Measurements from ENCODE around the gene GPAM.

The GPAM gene

DNA sequence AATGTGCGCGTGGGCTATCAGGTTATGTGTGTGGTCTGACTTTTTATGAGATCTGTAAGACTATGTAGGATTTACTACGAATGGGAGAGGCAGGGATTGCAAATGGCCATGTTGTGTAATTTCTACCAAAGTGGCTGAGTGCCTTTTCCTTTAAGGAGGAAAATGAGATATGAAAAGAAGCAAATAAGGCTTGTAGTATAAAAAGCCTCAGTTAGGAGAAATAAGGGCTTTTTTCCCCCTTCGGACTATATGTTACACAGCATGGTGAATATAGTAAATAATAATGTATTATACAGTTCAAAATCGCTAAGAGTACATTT is 447 bp upstream of the GPAM start:
- H3K9me3 ChIP-seq (ENCODE audit: insufficient read depth, low read length, severe bottlenecking) = no peaks in the 10 kb centered on the region
- peaks cover 11% of the 10 kb centered on the region; the same call in 1 of the 2 replicates for H3K36me3 ChIP-seq (ENCODE audit: insufficient read depth, low read length)
- peaks cover 7% of the 10 kb centered on the region for H3K79me2 ChIP-seq (ENCODE audit: insufficient read depth, low read length)
- peak overlapping the region; percentile 65 for H3K9ac ChIP-seq (ENCODE audit: low read depth, low read length)
- peak overlapping the region; percentile 84 for H2AFZ ChIP-seq (ENCODE audit: low read depth, low read length)
- DNase-seq (no peak), ATAC-seq (ENCODE audit: insufficient read depth, low read depth) (no peak)
- TF ChIP-seq, protein P1, sequence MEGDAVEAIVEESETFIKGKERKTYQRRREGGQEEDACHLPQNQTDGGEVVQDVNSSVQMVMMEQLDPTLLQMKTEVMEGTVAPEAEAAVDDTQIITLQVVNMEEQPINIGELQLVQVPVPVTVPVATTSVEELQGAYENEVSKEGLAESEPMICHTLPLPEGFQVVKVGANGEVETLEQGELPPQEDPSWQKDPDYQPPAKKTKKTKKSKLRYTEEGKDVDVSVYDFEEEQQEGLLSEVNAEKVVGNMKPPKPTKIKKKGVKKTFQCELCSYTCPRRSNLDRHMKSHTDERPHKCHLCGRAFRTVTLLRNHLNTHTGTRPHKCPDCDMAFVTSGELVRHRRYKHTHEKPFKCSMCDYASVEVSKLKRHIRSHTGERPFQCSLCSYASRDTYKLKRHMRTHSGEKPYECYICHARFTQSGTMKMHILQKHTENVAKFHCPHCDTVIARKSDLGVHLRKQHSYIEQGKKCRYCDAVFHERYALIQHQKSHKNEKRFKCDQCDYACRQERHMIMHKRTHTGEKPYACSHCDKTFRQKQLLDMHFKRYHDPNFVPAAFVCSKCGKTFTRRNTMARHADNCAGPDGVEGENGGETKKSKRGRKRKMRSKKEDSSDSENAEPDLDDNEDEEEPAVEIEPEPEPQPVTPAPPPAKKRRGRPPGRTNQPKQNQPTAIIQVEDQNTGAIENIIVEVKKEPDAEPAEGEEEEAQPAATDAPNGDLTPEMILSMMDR (IDR thresholded peaks at IDR 0.05; ENCODE audit: borderline replicate concordance, extremely low read depth, low read length, poor library complexity, severe bottlenecking) = no peak
- TF ChIP-seq EZH2 (IDR thresholded peaks at IDR 0.05; ENCODE audit: borderline replicate concordance, low read depth, low read length, severe bottlenecking) = no peak
- H3K4me1 ChIP-seq (ENCODE audit: insufficient read depth, low read length) = peaks cover 31% of the 10 kb centered on the region
- H3K4me2 ChIP-seq (ENCODE audit: insufficient read depth, low read length) = peak overlapping the region; percentile 69
- peak overlapping the region; percentile 75 for H3K27ac ChIP-seq (ENCODE audit: low read length)
- H4K20me1 ChIP-seq (ENCODE audit: insufficient read depth, low read length) = no peaks in the 10 kb centered on the region
- peak overlapping the region; percentile 41 to 69 for H3K4me3 ChIP-seq (ENCODE audit: low read depth in 1 of 2, low read length in 2 of 2)
- H3K27me3 ChIP-seq (ENCODE audit: insufficient read depth, low read length, poor library complexity) = no peaks in the 10 kb centered on the region

DNA sequence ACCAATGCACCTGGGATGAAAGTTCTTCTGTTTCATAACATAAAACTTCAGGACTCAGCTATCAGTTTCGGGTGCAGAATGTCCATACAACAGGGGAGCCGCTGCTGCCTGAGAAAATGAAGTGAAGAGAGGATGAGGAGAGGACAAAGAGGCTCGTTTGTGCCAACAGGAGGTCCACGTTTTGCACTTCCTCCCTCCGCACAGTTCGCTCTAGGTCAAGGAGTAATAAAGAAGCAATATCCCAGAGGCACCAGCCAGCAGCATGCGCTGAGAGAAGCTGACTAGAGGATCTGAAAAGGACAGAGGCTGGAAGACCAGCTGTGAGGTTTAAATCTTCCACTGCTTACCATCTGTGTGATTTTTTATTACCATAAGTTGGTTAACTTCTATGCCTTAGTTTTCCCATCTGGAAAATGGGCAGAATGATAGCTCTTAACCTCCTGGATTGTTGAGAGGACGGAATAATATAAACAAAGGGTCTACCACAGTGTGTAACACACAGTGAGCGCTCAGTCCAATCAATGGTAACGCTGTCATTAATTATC is 709 bp downstream of the GPAM start:
- ATAC-seq (ENCODE audit: insufficient read depth, low read depth) = no peak
- Histone ChIP-seq H3K27ac (ENCODE audit: low read length) (peak overlapping the region; percentile 56), H4K20me1 (ENCODE audit: insufficient read depth, low read length) (no peaks in the 10 kb centered on the region), H3K9ac (ENCODE audit: low read depth, low read length) (peak overlapping the region; percentile 65), H3K4me2 (ENCODE audit: insufficient read depth, low read length) (peak overlapping the region; percentile 69), H3K4me1 (ENCODE audit: insufficient read depth, low read length) (peaks cover 31% of the 10 kb centered on the region), H2AFZ (ENCODE audit: low read depth, low read length) (peak overlapping the region; percentile 84), H3K9me3 (ENCODE audit: insufficient read depth, low read length, severe bottlenecking) (no peaks in the 10 kb centered on the region), H3K79me2 (ENCODE audit: insufficient read depth, low read length) (peaks cover 7% of the 10 kb centered on the region), H3K4me3 (ENCODE audit: low read depth in 1 of 2, low read length in 2 of 2) (peak overlapping the region; percentile 41 to 69; a peak in 3 of 4 replicates), H3K27me3 (ENCODE audit: insufficient read depth, low read length, poor library complexity) (no peaks in the 10 kb centered on the region), H3K36me3 (ENCODE audit: insufficient read depth, low read length) (peaks cover 11% of the 10 kb centered on the region; the same call in 1 of the 2 replicates)
- DNase-seq = no peak
- TF ChIP-seq, protein P1 (IDR thresholded peaks at IDR 0.05; ENCODE audit: borderline replicate concordance, extremely low read depth, low read length, poor library complexity, severe bottlenecking) = no peak
- TF ChIP-seq EZH2 (IDR thresholded peaks at IDR 0.05; ENCODE audit: borderline replicate concordance, low read depth, low read length, severe bottlenecking) = no peak

DNA sequence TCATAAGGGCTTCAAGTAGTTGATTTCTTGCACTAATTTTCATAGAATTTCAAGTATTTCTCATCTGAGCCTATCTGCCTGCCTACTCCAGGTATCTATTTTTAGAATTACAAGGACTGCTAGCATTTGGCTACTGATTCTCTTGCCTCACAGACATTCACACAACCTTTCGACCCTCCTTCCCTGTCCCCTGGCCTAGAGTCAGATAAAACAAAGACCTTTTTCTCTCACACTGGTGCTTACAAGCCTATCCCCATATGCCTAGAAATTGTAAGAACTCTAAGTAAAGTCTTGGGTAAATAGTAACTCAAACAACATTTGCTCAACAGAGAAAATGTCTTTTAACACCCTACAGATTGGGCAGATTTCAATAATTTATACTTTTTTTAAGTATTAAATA is 6.3 kb downstream of the GPAM start:
- Histone ChIP-seq H3K4me3 (ENCODE audit: low read depth in 1 of 2, low read length in 2 of 2) (no peak overlapping the region), H4K20me1 (ENCODE audit: insufficient read depth, low read length) (no peaks in the 10 kb centered on the region), H3K4me2 (ENCODE audit: insufficient read depth, low read length) (no peak overlapping the region), H2AFZ (ENCODE audit: low read depth, low read length) (no peak overlapping the region), H3K36me3 (ENCODE audit: insufficient read depth, low read length) (peaks cover 42% of the 10 kb centered on the region; the same call in 1 of the 2 replicates), H3K9ac (ENCODE audit: low read depth, low read length) (no peak overlapping the region), H3K4me1 (ENCODE audit: insufficient read depth, low read length) (peaks cover 7% of the 10 kb centered on the region), H3K9me3 (ENCODE audit: insufficient read depth, low read length, severe bottlenecking) (no peaks in the 10 kb centered on the region), H3K79me2 (ENCODE audit: insufficient read depth, low read length) (no peaks in the 10 kb centered on the region), H3K27ac (ENCODE audit: low read length) (no peak overlapping the region), H3K27me3 (ENCODE audit: insufficient read depth, low read length, poor library complexity) (no peaks in the 10 kb centered on the region)
- DNase-seq (no peak), ATAC-seq (ENCODE audit: insufficient read depth, low read depth) (no peak)
- TF ChIP-seq, protein P1 (IDR thresholded peaks at IDR 0.05; ENCODE audit: borderline replicate concordance, extremely low read depth, low read length, poor library complexity, severe bottlenecking) = no peak
- TF ChIP-seq EZH2 (IDR thresholded peaks at IDR 0.05; ENCODE audit: borderline replicate concordance, low read depth, low read length, severe bottlenecking) = no peak
